HEK293T (cell line): Measurements from ENCODE around the gene SYNPO2L.

Source experiments
- BHLHE40 ChIP-seq: fragments of 450-650 bp; IDR thresholded peaks from 2 replicates; pipeline ENCODE4 v1.6.1; 2016; ENCODE audit warnings: mild to moderate bottlenecking, moderate library complexity, borderline replicate concordance
- FOXA1 ChIP-seq: fragments of 450-650 bp; IDR thresholded peaks from 2 replicates; pipeline ENCODE4 v1.6.1; 2016; ENCODE audit warnings: mild to moderate bottlenecking
- FOXM1 ChIP-seq: fragments of 450-650 bp; IDR thresholded peaks from 2 replicates; pipeline ENCODE4 v1.6.1; 2017; ENCODE audit warnings: mild to moderate bottlenecking, borderline replicate concordance
- HDGF ChIP-seq: fragments of 450-650 bp; IDR thresholded peaks from 2 replicates; pipeline ENCODE4 v1.6.1; 2017; ENCODE audit warnings: antibody characterized with exemption, borderline replicate concordance
- NFRKB ChIP-seq: fragments of 450-650 bp; IDR thresholded peaks from 2 replicates; pipeline ENCODE4 v1.6.1; 2016; ENCODE audit warnings: mild to moderate bottlenecking, moderate library complexity
- SP1 ChIP-seq: fragments of 450-650 bp; IDR thresholded peaks from 2 replicates; pipeline ENCODE4 v1.6.1; 2017
- SUZ12 ChIP-seq: fragments of 450-650 bp; IDR thresholded peaks from 2 replicates; pipeline ENCODE4 v1.6.1; 2016; ENCODE audit warnings: mild to moderate bottlenecking
- TARDBP ChIP-seq: fragments of 450-650 bp; IDR thresholded peaks from 2 replicates; pipeline ENCODE4 v1.6.1; 2016

DNA sequence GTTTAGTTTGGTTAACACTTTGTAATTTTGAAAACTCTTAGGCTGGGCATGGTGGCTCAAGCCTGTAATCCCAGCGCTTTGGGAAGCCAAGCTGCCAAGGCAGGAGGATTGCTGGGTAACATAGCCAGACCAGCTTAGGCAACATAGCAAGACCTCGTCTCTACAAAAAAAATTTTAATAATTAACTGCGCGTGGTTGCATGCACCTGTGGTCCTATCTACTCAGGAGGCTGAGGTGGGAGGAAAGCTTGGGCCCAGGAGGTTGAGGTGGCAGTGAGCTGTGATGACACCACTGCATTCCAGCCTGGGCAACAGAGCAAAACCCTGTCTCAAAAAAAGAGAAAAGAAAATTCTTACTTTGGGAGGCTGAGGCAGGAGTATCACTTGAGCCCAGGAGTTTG lies 32.8 kb downstream of the SYNPO2L start:
- TF ChIP-seq FOXM1 (no peak), FOXA1 (no peak), NFRKB (no peak), BHLHE40 (no peak), SUZ12 (no peak), TARDBP (no peak), SP1 (no peak), HDGF (no peak)
